GM12891 (cell line): ENCODE data around the gene NLRP5.
"Not testable (repeated sequence)": the region's sequence is repeated elsewhere in the genome, so short reads cannot be mapped to it uniquely, and the experiment has no call there.

Source experiments
- PAX5 ChIP-seq: IDR thresholded peaks from 2 replicates; pipeline ENCODE4 v1.6.1; 2011; ENCODE audit warnings: low read length, moderate library complexity, mild to moderate bottlenecking; ENCODE audit not compliant: insufficient read depth, severe bottlenecking
- POLR2A ChIP-seq: IDR thresholded peaks from 2 replicates; pipeline ENCODE4 v1.6.1; 2011; ENCODE audit warnings: low read depth, low read length, control low read depth
- POLR2AphosphoS5 ChIP-seq: IDR thresholded peaks from 2 replicates; pipeline ENCODE4 v1.6.1; 2011; ENCODE audit warnings: low read depth, low read length, control low read depth
- POU2F2 ChIP-seq: IDR thresholded peaks from 2 replicates; pipeline ENCODE4 v1.6.1; 2011; ENCODE audit warnings: low read depth, mild to moderate bottlenecking, control low read depth, low read length, moderate library complexity
- SPI1 ChIP-seq: IDR thresholded peaks from 2 replicates; pipeline ENCODE4 v1.6.1; 2011; ENCODE audit warnings: low read depth, low read length, control low read depth
- TAF1 ChIP-seq: IDR thresholded peaks from 2 replicates; pipeline ENCODE4 v1.6.1; 2011; ENCODE audit warnings: low read depth, low read length, control low read depth

GRCh38 chr19:56020355-56020975 is 33.9 kb downstream of the NLRP5 start:
- TF ChIP-seq POLR2A, POLR2AphosphoS5, TAF1, SPI1, POU2F2, PAX5: not testable (repeated sequence)
